Measurements from ENCODE around the gene TM9SF2.

TM9SF2 gene

GRCh38 chr13:99495466-99496183 lies 5.6 kb upstream of the TM9SF2 start:
- no peak for DNase-seq (ENCODE audit: low spot score)

- DNase-seq (ENCODE audit: low spot score), result peak; percentile 21
Measured at GRCh38 chr13:99496184-99497142, 4.8 kb upstream of the TM9SF2 start.

GRCh38 chr13:99498171-99499161 lies 2.8 kb upstream of the TM9SF2 start:
- DNase-seq (ENCODE audit: low spot score), result peak; percentile 97

- DNase-seq (ENCODE audit: low spot score), result no peak
Measured at GRCh38 chr13:99500839-99501183, 461 bp upstream of the TM9SF2 start.

GRCh38 chr13:99501848-99502301 lies 603 bp downstream of the TM9SF2 start:
- DNase-seq (ENCODE audit: low spot score), result no peak

- peak; percentile 41 for DNase-seq (ENCODE audit: low spot score)
Measured at GRCh38 chr13:99505814-99506269, 4.6 kb downstream of the TM9SF2 start.

GRCh38 chr13:99506634-99507033 lies 5.4 kb downstream of the TM9SF2 start:
- no peak for DNase-seq (ENCODE audit: low spot score)

- no peak for DNase-seq (ENCODE audit: low spot score)
Measured at GRCh38 chr13:99507054-99507453, 5.8 kb downstream of the TM9SF2 start.

- DNase-seq (ENCODE audit: low spot score), result no peak
Measured at GRCh38 chr13:99507551-99507950, 6.3 kb downstream of the TM9SF2 start.

GRCh38 chr13:99507986-99508385 lies 6.7 kb downstream of the TM9SF2 start:
- DNase-seq (ENCODE audit: low spot score), result no peak

GRCh38 chr13:99509479-99509878 lies 8.2 kb downstream of the TM9SF2 start:
- DNase-seq (ENCODE audit: low spot score), result no peak

- DNase-seq (ENCODE audit: low spot score), result no peak
Measured at GRCh38 chr13:99514801-99515200, 13.5 kb downstream of the TM9SF2 start.

GRCh38 chr13:99516153-99516929 lies 15.1 kb downstream of the TM9SF2 start:
- no peak for DNase-seq (ENCODE audit: low spot score)

- DNase-seq (ENCODE audit: low spot score), result no peak
Measured at GRCh38 chr13:99517577-99517976, 16.3 kb downstream of the TM9SF2 start.

GRCh38 chr13:99517984-99518383 lies 16.7 kb downstream of the TM9SF2 start:
- no peak for DNase-seq (ENCODE audit: low spot score)

GRCh38 chr13:99522298-99522697 lies 21.0 kb downstream of the TM9SF2 start:
- DNase-seq (ENCODE audit: low spot score), result peak; percentile 5

- no peak for DNase-seq (ENCODE audit: low spot score)
Measured at GRCh38 chr13:99523838-99524237, 22.6 kb downstream of the TM9SF2 start.

- DNase-seq (ENCODE audit: low spot score), result no peak
Measured at GRCh38 chr13:99525967-99526366, 24.7 kb downstream of the TM9SF2 start.

- no peak for DNase-seq (ENCODE audit: low spot score)
Measured at GRCh38 chr13:99526549-99526948, 25.3 kb downstream of the TM9SF2 start.

- no peak for DNase-seq (ENCODE audit: low spot score)
Measured at GRCh38 chr13:99527301-99527700, 26.0 kb downstream of the TM9SF2 start.

- no peak for DNase-seq (ENCODE audit: low spot score)
Measured at GRCh38 chr13:99528547-99528946, 27.3 kb downstream of the TM9SF2 start.

Data from AG08395 (cell line).